ENCODE data around the gene SUGCT. TPM values are rescaled to one million over a fixed set of nuclear protein-coding genes. Genes with fewer than 3 reads are reported as not detected.
A peak's percentile ranks its signal among the peaks of the same experiment; 100 is the strongest.

Gene SUGCT
- total RNA-seq, 1 donor, result 9.9 TPM

DNA sequence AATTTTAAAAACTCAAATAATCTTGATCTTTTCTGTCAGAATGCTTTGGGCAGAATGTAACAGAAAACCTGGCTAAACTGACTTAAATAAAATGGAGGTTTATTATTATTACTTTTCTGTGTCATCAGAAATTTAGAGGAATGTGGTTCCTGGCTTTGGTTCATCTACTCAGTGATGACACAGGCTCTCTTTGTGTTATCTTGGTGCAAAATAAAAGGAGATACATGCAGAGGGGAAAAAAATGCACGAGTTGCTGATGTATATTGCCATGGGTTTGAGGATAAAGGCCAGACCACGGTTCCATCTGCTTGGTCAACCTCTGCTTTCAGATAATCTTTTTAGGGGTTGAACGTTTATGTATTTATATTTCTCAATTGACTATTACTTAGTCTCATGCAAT is 181.4 kb downstream of the SUGCT start:
- DNase-seq (ENCODE audit: low read depth), result no peak
- no peak for TF ChIP-seq CTCF (IDR thresholded peaks at IDR 0.05; ENCODE audit: insufficient read depth, low read depth, low read length)

GRCh38 chr7:40324914-40325313 is 190.1 kb downstream of the SUGCT start:
- H3K4me3 ChIP-seq (ENCODE audit: low read depth, low read length), result no peak overlapping the region
- peak; percentile 68 for DNase-seq (ENCODE audit: low read depth)
- TF ChIP-seq CTCF (IDR thresholded peaks at IDR 0.05; ENCODE audit: insufficient read depth, low read depth, low read length), result no peak

More for the DNA sequence above, 181.4 kb downstream of the SUGCT start:
- H3K4me3 ChIP-seq (ENCODE audit: low read depth, low read length), result no peak overlapping the region

DNA sequence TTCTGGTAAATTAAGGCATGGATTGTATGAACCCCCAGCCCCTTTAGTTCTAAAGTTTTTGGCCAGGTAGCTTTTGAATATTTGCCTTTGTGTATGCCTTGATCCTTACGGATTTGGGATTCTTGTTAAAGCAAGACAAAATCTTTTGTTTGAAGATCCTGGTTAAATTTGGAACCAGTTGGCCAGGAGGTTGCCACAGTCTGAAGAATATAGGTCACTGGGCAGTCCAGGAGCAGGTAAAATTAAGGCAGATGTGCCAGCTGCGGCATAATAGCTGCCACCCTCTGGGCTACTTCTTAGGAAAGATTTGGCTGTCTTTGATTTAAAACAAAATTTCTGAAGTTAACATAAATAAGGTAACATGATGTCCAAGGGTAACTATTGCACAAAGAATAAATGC is 192.3 kb downstream of the SUGCT start:
- no peak overlapping the region for H3K4me3 ChIP-seq (ENCODE audit: low read depth, low read length)
- TF ChIP-seq CTCF (IDR thresholded peaks at IDR 0.05; ENCODE audit: insufficient read depth, low read depth, low read length), result no peak
- DNase-seq (ENCODE audit: low read depth), result no peak

DNA sequence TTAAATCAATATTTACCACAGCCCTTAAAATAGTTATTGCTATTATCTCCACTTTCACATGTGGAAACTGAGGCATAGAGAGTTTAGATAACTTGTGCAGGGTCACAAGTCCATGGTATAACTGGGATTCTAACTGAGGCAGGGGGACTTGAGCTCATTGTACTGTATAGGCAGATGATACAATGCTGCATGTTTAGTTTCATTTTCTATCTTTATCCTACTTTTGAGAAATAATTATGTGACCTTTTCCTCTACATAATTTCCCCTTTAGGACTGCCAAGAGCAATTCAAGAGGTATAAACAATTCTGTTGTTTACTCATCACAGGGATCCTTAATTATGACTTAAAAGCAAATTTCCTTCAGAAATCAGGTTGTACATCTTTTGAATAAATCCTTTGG is 193.1 kb downstream of the SUGCT start:
- DNase-seq (ENCODE audit: low read depth), result peak; percentile 7
- TF ChIP-seq CTCF (IDR thresholded peaks at IDR 0.05; ENCODE audit: insufficient read depth, low read depth, low read length), result no peak
- no peak overlapping the region for H3K4me3 ChIP-seq (ENCODE audit: low read depth, low read length)

DNA sequence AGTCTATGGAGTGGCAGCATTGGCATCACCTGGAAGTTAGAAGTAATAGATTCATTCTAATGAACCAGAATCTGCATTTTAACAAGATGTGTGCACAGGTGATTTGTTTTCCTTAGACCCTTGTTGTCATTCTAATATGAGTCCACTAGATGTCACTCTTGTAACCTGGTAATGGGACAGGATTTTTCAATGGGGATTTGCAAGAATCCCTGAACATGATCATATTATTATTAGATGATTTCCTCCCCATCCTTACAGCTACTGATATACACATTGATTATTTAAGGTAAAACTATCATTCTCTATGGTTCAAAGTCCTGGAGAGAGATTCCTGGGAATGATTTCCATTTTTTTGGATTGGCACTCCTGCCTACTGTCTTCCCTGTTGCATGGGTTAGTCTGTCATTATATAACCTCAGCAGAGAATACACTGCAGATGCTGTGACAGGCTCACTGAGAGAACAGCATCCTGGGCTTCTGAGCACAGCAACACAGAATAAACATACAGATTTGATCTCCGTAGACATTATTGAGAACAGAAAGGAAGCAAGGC is 194.9 kb downstream of the SUGCT start:
- peak; percentile 71 for DNase-seq (ENCODE audit: low read depth)
- no peak overlapping the region for H3K4me3 ChIP-seq (ENCODE audit: low read depth, low read length)
- peak; percentile 69 for TF ChIP-seq CTCF (IDR thresholded peaks at IDR 0.05; ENCODE audit: insufficient read depth, low read depth, low read length)

GRCh38 chr7:40330408-40330807 is 195.6 kb downstream of the SUGCT start:
- H3K4me3 ChIP-seq (ENCODE audit: low read depth, low read length), result no peak overlapping the region
- TF ChIP-seq CTCF (IDR thresholded peaks at IDR 0.05; ENCODE audit: insufficient read depth, low read depth, low read length), result no peak
- DNase-seq (ENCODE audit: low read depth), result no peak

- no peak for TF ChIP-seq CTCF (IDR thresholded peaks at IDR 0.05; ENCODE audit: insufficient read depth, low read depth, low read length)
- no peak overlapping the region for H3K4me3 ChIP-seq (ENCODE audit: low read depth, low read length)
- DNase-seq (ENCODE audit: low read depth), result no peak
These were observed 197.1 kb downstream of the SUGCT start for GRCh38 chr7:40331915-40332314.
